NCI-H146 (cell line): ENCODE data around the gene PXYLP1.

ENCODE experiments used
- DNase-seq: peaks from one replicate; lab custom pipeline; 2025; lab: John Stamatoyannopoulos, UW

Gene PXYLP1

GRCh38 chr3:141250828-141251227, 19.2 kb downstream of the PXYLP1 start:
- no peak for DNase-seq

DNA sequence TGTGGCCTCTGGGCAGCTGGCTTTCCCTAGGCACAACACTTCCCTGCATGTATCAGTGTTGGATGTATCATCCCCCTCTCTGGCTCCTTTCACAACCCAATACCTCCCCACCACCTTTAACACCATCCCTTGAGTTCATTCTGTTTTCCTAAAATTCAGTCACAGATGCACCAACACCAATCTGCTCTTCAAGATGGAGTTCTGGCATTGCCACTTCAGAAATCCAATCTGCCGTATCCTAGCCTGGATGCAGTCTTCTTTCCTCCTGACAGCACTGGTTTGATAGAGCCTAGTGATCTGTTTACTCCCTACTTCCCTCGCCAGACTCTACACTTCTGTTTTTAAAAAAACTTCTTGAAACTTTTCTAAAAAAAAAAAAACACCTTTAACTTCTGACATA, 21.7 kb downstream of the PXYLP1 start:
- no peak for DNase-seq

GRCh38 chr3:141253811-141254210, 22.2 kb downstream of the PXYLP1 start:
- DNase-seq = no peak

- no peak for DNase-seq
Observed at GRCh38 chr3:141255137-141255845, 23.7 kb downstream of the PXYLP1 start.

- peak; percentile 61 for DNase-seq
Observed at GRCh38 chr3:141255846-141256261, 24.2 kb downstream of the PXYLP1 start.

GRCh38 chr3:141256820-141257219, 25.2 kb downstream of the PXYLP1 start:
- no peak for DNase-seq

DNA sequence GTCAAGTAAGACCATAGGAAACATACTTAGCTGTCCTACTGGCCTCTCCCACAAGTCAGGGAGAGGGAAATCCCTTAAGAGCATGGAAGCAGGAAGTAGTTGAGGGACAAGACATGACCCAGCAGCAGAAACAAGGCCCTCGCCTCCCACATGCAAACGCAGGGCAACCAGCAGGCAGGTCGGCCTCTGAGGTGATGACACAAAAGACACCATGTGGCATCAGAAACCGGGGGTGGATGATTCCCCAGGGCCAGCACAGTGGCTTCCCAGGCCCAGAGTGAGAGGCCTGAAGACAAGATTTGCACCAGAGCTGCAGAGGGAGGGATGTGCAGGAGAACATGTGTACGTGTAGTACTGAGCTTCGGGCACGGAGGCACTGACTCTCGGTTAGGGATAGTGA, 26.3 kb downstream of the PXYLP1 start:
- no peak for DNase-seq

GRCh38 chr3:141258973-141259372, 27.3 kb downstream of the PXYLP1 start:
- DNase-seq = no peak

GRCh38 chr3:141259821-141260629, 28.4 kb downstream of the PXYLP1 start:
- DNase-seq = no peak

- no peak for DNase-seq
Observed at GRCh38 chr3:141260630-141260927, 29.0 kb downstream of the PXYLP1 start.

GRCh38 chr3:141261472-141262307, 30.1 kb downstream of the PXYLP1 start:
- no peak for DNase-seq

- DNase-seq = no peak
Observed at GRCh38 chr3:141262308-141262705, 30.7 kb downstream of the PXYLP1 start.

- no peak for DNase-seq
Observed at GRCh38 chr3:141266186-141266585, 34.6 kb downstream of the PXYLP1 start.

GRCh38 chr3:141266797-141267555, 35.4 kb downstream of the PXYLP1 start:
- DNase-seq = no peak

DNA sequence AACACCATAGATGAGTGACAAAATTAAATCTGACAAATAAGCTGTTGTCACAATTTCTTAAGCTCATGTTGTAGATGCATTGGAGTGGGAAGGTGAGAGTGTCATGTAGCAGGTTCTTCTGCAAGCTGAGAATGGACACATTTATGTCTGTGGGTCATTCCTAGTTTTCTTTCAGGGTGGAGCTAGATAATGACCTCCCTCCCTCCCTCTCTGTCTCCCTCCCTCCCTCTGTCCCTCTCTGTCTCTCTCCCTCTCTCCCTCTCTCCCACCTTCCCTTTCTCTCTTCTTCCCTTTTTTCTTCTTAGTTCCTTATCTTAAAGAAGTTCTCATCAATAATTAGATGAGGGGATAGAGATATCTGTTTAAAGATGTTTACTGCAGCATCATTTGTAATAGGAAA, 36.0 kb downstream of the PXYLP1 start:
- DNase-seq = no peak

- DNase-seq = no peak
Observed at GRCh38 chr3:141268306-141268705, 36.7 kb downstream of the PXYLP1 start.

DNA sequence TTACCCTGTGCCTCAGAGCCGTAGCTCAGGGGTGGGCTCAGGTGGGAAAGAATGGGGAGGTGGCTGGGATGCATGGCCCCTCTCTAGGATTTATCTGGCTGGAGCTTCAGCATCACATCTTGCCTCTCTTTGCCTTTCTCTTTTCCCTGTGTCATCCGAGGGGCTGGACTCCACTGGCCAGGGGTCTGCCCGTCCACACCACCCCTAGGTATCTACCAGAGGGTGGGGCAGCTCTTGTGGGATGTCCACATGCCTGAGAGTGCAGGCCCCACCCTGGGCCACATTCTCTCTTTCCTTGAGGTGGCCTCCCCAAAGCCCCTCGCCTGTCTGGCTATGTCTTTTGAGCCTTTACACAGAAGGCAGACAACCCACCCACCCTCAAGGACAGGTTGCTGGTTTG, 37.2 kb downstream of the PXYLP1 start:
- no peak for DNase-seq

- no peak for DNase-seq
Observed at GRCh38 chr3:141269961-141270360, 38.3 kb downstream of the PXYLP1 start.

DNA sequence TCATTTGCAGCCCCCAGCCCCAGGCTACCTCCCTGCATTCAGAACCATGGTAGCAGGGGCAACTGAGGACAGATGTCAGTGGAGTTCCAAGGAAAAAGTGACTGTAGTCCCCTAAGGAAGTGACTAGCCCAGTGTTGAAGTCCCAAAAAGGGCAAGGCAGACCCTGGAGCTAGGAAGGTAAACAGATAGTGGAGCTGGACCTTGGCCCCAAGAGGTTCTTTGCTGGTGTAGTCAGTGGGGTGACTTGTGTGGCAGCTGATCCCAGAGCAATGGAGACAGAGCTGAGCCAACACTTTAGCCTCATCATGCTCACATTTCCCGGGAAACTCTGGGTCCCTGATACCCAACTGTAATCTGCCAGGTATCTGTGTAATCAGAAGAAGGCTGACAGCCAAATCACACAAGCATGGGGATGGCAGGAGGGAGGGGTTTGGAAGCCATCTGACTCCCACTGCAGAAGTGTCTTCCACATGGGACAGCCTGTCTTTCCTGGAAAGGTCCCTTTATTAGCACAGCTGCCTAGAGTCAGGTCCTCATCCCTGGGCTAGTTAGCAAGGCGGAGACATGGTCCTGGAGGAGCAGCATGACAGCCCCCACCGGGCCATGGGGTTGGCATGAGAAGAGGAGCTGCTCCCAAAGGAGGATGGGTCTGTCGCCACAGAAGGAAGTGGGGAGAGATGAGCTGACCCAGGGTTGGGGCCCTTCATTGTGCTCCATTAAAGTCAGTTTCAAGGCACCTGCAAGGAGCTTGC, 39.8 kb downstream of the PXYLP1 start:
- DNase-seq = no peak

DNA sequence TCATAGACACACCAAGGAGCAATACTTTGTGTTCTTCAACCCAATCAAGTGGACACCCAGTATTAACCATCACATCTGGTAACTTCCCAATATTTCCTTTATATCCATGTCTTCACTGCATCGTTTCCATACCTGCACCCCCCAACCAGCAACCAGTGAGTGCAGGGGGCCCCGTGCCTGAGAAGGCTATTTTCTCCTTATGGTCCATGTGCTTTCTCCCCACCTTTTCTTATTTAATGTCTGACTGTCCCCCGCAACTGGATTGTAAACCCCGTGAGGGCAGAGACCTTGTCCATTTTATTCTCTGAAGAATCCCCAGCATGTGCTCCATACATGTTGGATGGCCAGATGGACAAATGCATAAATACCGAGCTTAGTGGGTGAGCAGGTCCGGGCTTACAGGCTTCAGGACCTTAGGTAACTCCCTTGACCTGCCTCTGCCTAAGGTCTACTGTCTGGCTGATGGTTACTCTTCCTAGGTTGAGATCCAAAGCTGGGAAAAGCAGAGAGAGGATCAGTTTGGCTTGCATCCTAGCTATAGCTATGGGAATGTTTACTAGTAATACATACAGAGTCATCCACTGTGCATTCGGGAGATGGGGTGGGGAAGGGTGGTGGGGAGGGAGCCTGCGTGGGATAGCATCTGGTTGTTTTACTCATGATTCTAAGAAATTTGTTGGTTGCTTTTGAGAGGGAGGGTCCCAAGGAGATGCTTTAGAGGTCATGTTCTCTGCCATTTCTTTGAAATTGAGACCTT, 41.5 kb downstream of the PXYLP1 start:
- DNase-seq = no peak
